ENCODE measurements around the gene MVB12B. TPM values are rescaled to one million over a fixed set of nuclear protein-coding genes. Genes with fewer than 3 reads are reported as not detected.

MVB12B gene
- total and polyA plus RNA-seq, 2 of the 8 experiments (the other 6 are each of a cell fraction or from before 2014, with no cell fraction given), result 2.6 to 5.0 TPM

DNA sequence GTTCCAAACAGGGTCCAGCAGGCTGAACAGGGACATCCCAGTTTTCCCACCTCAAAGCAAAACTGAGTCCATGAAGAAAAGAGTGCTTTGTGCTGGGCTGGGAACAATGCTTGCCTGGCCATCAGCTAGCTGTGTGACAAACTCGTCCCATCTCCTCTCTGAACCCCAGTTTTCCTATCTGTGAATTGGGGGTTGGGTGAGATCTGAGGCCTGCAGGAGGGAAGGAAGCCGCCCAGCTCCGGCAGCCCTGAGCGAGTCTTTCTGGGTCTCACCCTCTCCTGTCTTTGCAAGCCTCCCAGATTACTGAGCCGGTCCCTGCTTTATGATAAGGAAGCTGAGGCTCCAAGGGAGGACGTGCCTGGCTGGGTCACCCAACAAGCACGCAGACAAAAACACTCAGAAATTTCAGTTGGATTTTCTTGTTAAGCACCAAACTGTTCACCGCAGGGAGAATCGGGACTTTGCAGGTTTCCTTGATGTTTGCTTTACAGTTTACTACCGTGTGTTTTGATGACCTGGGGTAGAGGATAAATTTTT is 204.5 kb downstream of the MVB12B start (continued):
- TF ChIP-seq SP1 (IDR thresholded peaks at IDR 0.05; ENCODE audit: low read depth, low read length) (no peak), SIN3A (conservative IDR thresholded peaks at IDR 0.05 in 1 of 2, IDR thresholded peaks at IDR 0.05 in 1 of 2; ENCODE audit: low read depth in 1 of 2, low read length in 2 of 2) (no peak), HDAC6 (IDR thresholded peaks at IDR 0.05; ENCODE audit: low read depth, low read length) (no peak), SIX5 (IDR thresholded peaks at IDR 0.05; ENCODE audit: low read depth, low read length) (no peak), RBBP5 (IDR thresholded peaks at IDR 0.05; ENCODE audit: borderline replicate concordance, low read depth, low read length) (no peak), NRF1 (IDR thresholded peaks at IDR 0.05; ENCODE audit: low read depth, low read length) (no peak), CEBPB (IDR thresholded peaks at IDR 0.05; ENCODE audit: low read depth, low read length) (no peak), CREB1 (IDR thresholded peaks at IDR 0.05) (no peak)
